HepG2 (cell line): Measurements from ENCODE around the gene SLC25A45. TPM values are rescaled to one million over a fixed set of nuclear protein-coding genes. Genes with fewer than 3 reads are reported as not detected.
A peak's percentile ranks its signal among the peaks of the same experiment; 100 is the strongest.

Experiments
- BCL3 ChIP-seq: sonication (generic); formaldehyde crosslinking; IDR thresholded peaks from 2 replicates; pipeline ENCODE4 v1.5.1; 2020; ENCODE audit warnings: mild to moderate bottlenecking, missing genetic modification reagents, moderate library complexity
- ELF1 ChIP-seq: sonication (generic); formaldehyde crosslinking; IDR thresholded peaks from 2 replicates; pipeline ENCODE4 v1.4.0; 2020; ENCODE audit warnings: missing genetic modification reagents
- ETS1 ChIP-seq: sonication (generic); formaldehyde crosslinking; IDR thresholded peaks from 2 replicates; pipeline ENCODE4 v1.4.0; 2020; ENCODE audit warnings: missing genetic modification reagents
- GABPB1 ChIP-seq: IDR thresholded peaks from 2 replicates; pipeline ENCODE4 v1.6.1; 2016; ENCODE audit warnings: mild to moderate bottlenecking, missing genetic modification reagents, moderate library complexity, missing compliant biosample characterization
- MIXL1 ChIP-seq: IDR thresholded peaks from 2 replicates; pipeline ENCODE4 v1.6.1; 2016
- NCOR1 ChIP-seq: fragments of 200-600 bp; sonication (generic); IDR thresholded peaks from 2 replicates; pipeline ENCODE4 v1.7.0; 2017; ENCODE audit warnings: antibody characterized with exemption, low read length, borderline replicate concordance
- PAXIP1 ChIP-seq: sonication (generic); formaldehyde crosslinking; conservative IDR thresholded peaks from 2 replicates; pipeline ENCODE4 v1.4.0; 2020; ENCODE audit warnings: mild to moderate bottlenecking, missing genetic modification reagents, moderate library complexity
- POLR2A ChIP-seq, 2 experiments: IDR thresholded peaks; 2 replicates each; pipeline ENCODE4 v1.6.1; 2011; ENCODE audit warnings: low read depth in 2 of 2, low read length in 2 of 2, mild to moderate bottlenecking in 1 of 2, moderate library complexity in 1 of 2; ENCODE audit not compliant: insufficient read depth in 1 of 2
- POLR2AphosphoS5 ChIP-seq: IDR thresholded peaks from 2 replicates; pipeline ENCODE4 v1.6.1; 2012; ENCODE audit warnings: low read depth, low read length
- REXO4 ChIP-seq: sonication (generic); formaldehyde crosslinking; IDR thresholded peaks from 2 replicates; pipeline ENCODE4 v1.8.0; 2022; ENCODE audit warnings: missing genetic modification reagents, mild to moderate bottlenecking, borderline replicate concordance
- RFX1 ChIP-seq: fragments of 450-650 bp; IDR thresholded peaks from 2 replicates; pipeline ENCODE4 v1.6.1; 2017
- RXRB ChIP-seq: IDR thresholded peaks from 2 replicates; pipeline ENCODE4 v1.6.1; 2016; ENCODE audit warnings: borderline replicate concordance, missing genetic modification reagents, missing compliant biosample characterization
- SKIL ChIP-seq: sonication (generic); formaldehyde crosslinking; IDR thresholded peaks from 2 replicates; pipeline ENCODE4 v1.8.0; 2022; ENCODE audit warnings: missing genetic modification reagents, mild to moderate bottlenecking, moderate library complexity, borderline replicate concordance
- ZMYM2 ChIP-seq: sonication (generic); formaldehyde crosslinking; IDR thresholded peaks from 2 replicates; pipeline ENCODE4 v1.8.0; 2022; ENCODE audit warnings: mild to moderate bottlenecking, missing genetic modification reagents
- ZNF12 ChIP-seq: sonication (generic); formaldehyde crosslinking; IDR thresholded peaks from 2 replicates; pipeline ENCODE4 v1.5.0; 2020; ENCODE audit warnings: missing genetic modification reagents
- ZNF264 ChIP-seq: sonication (generic); formaldehyde crosslinking; IDR thresholded peaks from 2 replicates; pipeline ENCODE4 v1.4.0; 2020; ENCODE audit warnings: missing genetic modification reagents
- ZNF562 ChIP-seq: sonication (generic); formaldehyde crosslinking; IDR thresholded peaks from 2 replicates; pipeline ENCODE4 v1.8.0; 2022; ENCODE audit warnings: missing genetic modification reagents, borderline replicate concordance
- ZNF567 ChIP-seq: sonication (generic); formaldehyde crosslinking; IDR thresholded peaks from 2 replicates; pipeline ENCODE4 v1.8.1; 2023; ENCODE audit warnings: mild to moderate bottlenecking, missing genetic modification reagents, borderline replicate concordance
- ZNF776 ChIP-seq: sonication (generic); formaldehyde crosslinking; IDR thresholded peaks from 2 replicates; pipeline ENCODE4 v1.4.0; 2020; ENCODE audit warnings: mild to moderate bottlenecking, missing genetic modification reagents
- polyA plus RNA-seq, 8 experiments: library from polyadenylated mRNA; depleted of rRNA in 3 of 8; stranded (reverse) in 7 of 8; unstranded in 1 of 8; fragments of >200 nt; fragmentation: Illumina TruSeq in 4 of 8; extraction: Trizol in 4 of 8; gene quantifications; 2 replicates each; pipeline versions ENCODE4 v1.2.1 to v1.2.3, GENCODE V29; 2011 to 2016; ENCODE audit warnings: low read depth in 4 of 8, missing spikeins in 1 of 8, mixed read lengths in 1 of 8; ENCODE audit not compliant: insufficient read depth in 1 of 8
- total RNA-seq, 5 experiments: library from RNA; depleted of rRNA; stranded (reverse); fragments of >200 nt; fragmentation: Illumina TruSeq; extraction: Trizol; gene quantifications; 2 replicates each; pipeline ENCODE4 v1.2.3, GENCODE V29; 2016; ENCODE audit warnings: low read depth in 1 of 5
- TF ChIP-seq, protein P1 (sequence below): sonication (generic); formaldehyde crosslinking; conservative IDR thresholded peaks from 2 replicates; pipeline ENCODE4 v1.8.0; 2022; ENCODE audit warnings: low read depth, missing genetic modification reagents

SLC25A45 gene
- total and polyA plus RNA-seq, 2 of the 13 experiments (the other 11 are each of a cell fraction or from before 2014, with no cell fraction given), result 1.2 to 3.4 TPM

DNA sequence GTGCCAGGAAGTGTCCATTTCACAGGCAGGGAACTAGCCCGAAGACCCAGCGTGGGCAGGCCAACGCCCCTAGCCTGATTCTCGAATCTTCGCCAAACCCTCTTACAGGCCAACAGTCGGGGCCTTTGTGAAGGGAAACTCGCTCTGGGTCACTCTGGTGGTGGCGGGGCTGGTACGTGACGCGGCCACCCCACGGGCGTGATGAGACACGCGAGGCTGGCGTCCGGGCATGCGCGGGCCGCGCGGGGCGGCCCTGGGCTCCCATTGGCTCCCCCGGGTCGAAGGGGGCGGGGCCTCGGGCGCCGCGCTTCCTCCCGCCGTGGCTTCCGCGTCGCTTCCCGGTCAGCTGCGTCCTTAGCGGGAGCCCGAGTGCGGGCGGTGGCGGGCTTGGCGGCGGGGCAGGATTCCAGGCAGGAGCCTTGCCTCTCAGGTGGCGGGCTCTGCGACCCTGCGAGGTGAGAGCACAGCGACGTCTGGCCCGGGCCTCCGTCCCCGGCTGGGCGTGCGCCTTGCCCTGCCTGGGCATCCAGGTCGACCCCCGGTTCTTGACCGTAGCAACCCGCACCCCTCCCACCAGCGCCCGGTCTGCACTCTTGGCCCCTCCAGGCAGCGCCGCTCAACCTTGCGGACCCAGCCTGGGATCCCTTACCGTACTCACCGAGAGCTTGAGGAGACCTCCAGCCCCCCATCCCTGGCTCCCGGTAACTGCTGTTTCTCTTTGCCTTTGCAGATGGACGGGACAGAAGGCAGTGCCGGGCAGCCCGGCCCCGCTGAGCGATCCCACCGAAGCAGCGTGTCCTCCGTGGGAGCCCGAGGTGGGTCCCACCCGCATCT lies 4.1 kb upstream of the SLC25A45 start, which contains the start of gene FRMD8 (continued):
- TF ChIP-seq BCL3 (CRISPR knock-in tag) (no peak; the same call in 1 of the 2 replicates), MIXL1 (no peak), GABPB1 (peak; percentile 85), ZNF567 (CRISPR knock-in tag) (peak; percentile 64; the same call in 1 of the 2 replicates), ZMYM2 (CRISPR knock-in tag) (peak; percentile 26; the same call in 1 of the 2 replicates), ZNF12 (no peak), ETS1 (0 out of 2 replicates have a peak, but pooled peaks have one; percentile 3), PAXIP1 (CRISPR knock-in tag) (peak; percentile 28), POLR2AphosphoS5 (peak; percentile 61), ELF1 (0 out of 2 replicates have a peak, but pooled peaks have one; percentile 64), RXRB (CRISPR knock-in tag) (0 out of 2 replicates have a peak, but pooled peaks have one; percentile 27), NCOR1 (no peak), ZNF562 (CRISPR knock-in tag) (no peak), REXO4 (CRISPR knock-in tag) (0 out of 2 replicates have a peak, but pooled peaks have one; percentile 46), ZNF776 (peak; percentile 89; the same call in 1 of the 2 replicates), ZNF264 (CRISPR knock-in tag) (no peak), RFX1 (no peak), SKIL (CRISPR knock-in tag) (no peak), POLR2A (IDR thresholded peaks at IDR 0.05; ENCODE audit: insufficient read depth in 1 of 2, low read depth in 2 of 2, low read length in 2 of 2) (peak in 1 of 2 experiments; percentile 56; a peak in 1 of 4 replicates)
- TF ChIP-seq, protein P1, sequence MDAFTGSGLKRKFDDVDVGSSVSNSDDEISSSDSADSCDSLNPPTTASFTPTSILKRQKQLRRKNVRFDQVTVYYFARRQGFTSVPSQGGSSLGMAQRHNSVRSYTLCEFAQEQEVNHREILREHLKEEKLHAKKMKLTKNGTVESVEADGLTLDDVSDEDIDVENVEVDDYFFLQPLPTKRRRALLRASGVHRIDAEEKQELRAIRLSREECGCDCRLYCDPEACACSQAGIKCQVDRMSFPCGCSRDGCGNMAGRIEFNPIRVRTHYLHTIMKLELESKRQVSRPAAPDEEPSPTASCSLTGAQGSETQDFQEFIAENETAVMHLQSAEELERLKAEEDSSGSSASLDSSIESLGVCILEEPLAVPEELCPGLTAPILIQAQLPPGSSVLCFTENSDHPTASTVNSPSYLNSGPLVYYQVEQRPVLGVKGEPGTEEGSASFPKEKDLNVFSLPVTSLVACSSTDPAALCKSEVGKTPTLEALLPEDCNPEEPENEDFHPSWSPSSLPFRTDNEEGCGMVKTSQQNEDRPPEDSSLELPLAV, result no peak
